Parathyroid adenoma (tissue), 2 donors: ENCODE results near the gene ZBTB39.

ENCODE experiments used
- H2AFZ ChIP-seq: fragments of 300-600 bp; sonication (generic); one replicate; pipeline ENCODE4 v1.7.0; 2017; ENCODE audit warnings: antibody characterized with exemption, mild to moderate bottlenecking
- H3K27ac ChIP-seq: fragments of 300-600 bp; sonication (generic); one replicate; pipeline ENCODE4 v1.7.0; 2017
- H3K27me3 ChIP-seq: fragments of 300-600 bp; sonication (generic); one replicate; pipeline ENCODE4 v1.7.0; 2017; ENCODE audit warnings: low read length; ENCODE audit not compliant: control insufficient read depth, insufficient read depth
- H3K36me3 ChIP-seq: fragments of 300-600 bp; sonication (generic); one replicate; pipeline ENCODE4 v1.7.0; 2017; ENCODE audit warnings: low read length; ENCODE audit not compliant: control insufficient read depth, insufficient read depth
- H3K4me1 ChIP-seq: fragments of 300-600 bp; sonication (generic); one replicate; pipeline ENCODE4 v1.7.0; 2017; ENCODE audit warnings: control low read depth
- H3K4me2 ChIP-seq: fragments of 300-600 bp; sonication (generic); one replicate; pipeline ENCODE4 v1.7.0; 2017; ENCODE audit warnings: low read length
- H3K4me3 ChIP-seq: fragments of 300-600 bp; sonication (generic); one replicate; pipeline ENCODE4 v1.7.0; 2017; ENCODE audit warnings: low read depth, low read length
- H3K79me2 ChIP-seq: fragments of 300-600 bp; sonication (generic); one replicate; pipeline ENCODE4 v1.7.0; 2017; ENCODE audit warnings: control low read depth
- H3K9ac ChIP-seq: fragments of 300-600 bp; sonication (generic); one replicate; pipeline ENCODE4 v1.7.0; 2017; ENCODE audit warnings: mild to moderate bottlenecking
- H3K9me3 ChIP-seq: fragments of 300-600 bp; sonication (generic); one replicate; pipeline ENCODE4 v1.7.0; 2017; ENCODE audit warnings: low read length; ENCODE audit not compliant: control insufficient read depth
- TF ChIP-seq, protein P1 (sequence below): fragments of 300-600 bp; sonication (generic); IDR thresholded peaks from one replicate; pipeline ENCODE4 v1.7.0; 2017; ENCODE audit warnings: antibody characterized with exemption, mild to moderate bottlenecking
- donor health status: primary hyperparathyroidism.

ZBTB39 gene

DNA sequence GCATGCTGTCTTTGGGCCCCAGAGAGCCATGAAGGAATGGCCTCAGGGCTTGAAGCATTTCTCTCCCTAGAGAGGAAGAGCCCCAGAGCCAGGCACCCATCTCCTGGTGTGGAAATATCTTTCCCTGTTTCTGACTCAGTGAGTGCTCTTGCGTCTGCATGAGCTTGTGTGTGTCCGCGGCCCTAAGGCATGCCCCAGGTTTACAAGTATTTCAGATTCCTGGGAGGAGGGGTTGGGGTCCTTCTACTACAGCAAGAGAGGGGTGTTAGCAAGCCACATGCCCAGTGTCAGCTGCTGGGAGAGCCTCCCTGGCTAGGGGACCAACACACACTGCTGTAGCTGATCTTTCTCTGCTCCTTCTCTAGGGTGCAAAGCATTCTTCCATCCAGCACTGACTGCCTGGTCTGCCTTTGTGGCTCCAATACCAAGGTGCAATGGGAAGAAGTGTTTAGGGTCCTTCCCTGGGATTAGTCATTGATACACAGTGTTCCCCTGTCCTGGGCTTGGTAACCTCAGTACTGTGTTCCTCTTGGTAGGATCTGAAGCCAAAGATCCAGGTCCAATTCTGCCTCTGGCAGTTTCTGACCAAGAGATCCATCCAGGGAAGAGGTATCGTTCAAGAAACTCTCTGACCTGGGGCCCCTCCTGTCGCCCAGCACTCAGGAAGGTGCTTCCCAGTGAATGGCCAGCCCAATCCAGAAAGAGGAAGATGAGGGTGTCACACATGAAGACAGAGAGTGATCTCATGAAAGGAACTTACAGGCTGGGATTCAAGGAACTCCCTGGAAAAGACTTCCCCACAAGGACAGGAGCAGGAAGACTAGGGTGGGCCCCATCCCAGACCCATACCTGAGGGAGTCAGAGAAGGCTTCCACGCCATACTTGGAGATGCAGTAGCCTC, 52.0 kb downstream of the ZBTB39 start:
- TF ChIP-seq, protein P1, sequence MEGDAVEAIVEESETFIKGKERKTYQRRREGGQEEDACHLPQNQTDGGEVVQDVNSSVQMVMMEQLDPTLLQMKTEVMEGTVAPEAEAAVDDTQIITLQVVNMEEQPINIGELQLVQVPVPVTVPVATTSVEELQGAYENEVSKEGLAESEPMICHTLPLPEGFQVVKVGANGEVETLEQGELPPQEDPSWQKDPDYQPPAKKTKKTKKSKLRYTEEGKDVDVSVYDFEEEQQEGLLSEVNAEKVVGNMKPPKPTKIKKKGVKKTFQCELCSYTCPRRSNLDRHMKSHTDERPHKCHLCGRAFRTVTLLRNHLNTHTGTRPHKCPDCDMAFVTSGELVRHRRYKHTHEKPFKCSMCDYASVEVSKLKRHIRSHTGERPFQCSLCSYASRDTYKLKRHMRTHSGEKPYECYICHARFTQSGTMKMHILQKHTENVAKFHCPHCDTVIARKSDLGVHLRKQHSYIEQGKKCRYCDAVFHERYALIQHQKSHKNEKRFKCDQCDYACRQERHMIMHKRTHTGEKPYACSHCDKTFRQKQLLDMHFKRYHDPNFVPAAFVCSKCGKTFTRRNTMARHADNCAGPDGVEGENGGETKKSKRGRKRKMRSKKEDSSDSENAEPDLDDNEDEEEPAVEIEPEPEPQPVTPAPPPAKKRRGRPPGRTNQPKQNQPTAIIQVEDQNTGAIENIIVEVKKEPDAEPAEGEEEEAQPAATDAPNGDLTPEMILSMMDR: no peak
- no peak overlapping the region for H3K9ac ChIP-seq
- no peak overlapping the region for H2AFZ ChIP-seq
- no peaks in the 10 kb centered on the region for H3K27me3 ChIP-seq
- no peaks in the 10 kb centered on the region for H3K4me1 ChIP-seq
- H3K27ac ChIP-seq: no peak overlapping the region
- H3K36me3 ChIP-seq: no peaks in the 10 kb centered on the region
- H3K4me3 ChIP-seq: no peak overlapping the region
- H3K9me3 ChIP-seq: no peaks in the 10 kb centered on the region
- H3K79me2 ChIP-seq: no peaks in the 10 kb centered on the region
- no peak overlapping the region for H3K4me2 ChIP-seq

DNA sequence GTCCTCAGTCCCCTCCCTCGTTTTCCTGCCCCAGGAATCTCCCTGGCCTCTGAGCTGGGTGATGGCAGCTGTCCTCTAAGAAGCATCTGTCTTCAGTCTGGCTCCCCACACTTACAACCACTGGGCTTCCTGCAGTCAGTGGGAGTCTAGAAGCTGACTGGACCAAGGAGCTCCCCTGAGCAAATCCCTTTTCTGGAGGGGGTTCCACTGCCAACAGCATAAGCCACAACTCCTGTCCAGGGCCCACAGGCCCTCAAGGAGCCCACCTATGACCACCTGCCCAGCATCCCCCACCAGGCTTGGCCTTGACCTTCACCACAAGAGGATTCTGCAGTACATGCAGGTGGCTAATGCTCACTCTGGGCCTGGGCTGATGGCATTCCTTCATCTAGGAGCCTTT, 53.0 kb downstream of the ZBTB39 start:
- Histone ChIP-seq H2AFZ (no peak overlapping the region), H3K9ac (no peak overlapping the region), H3K27me3 (no peaks in the 10 kb centered on the region), H3K27ac (no peak overlapping the region), H3K4me2 (no peak overlapping the region), H3K79me2 (no peaks in the 10 kb centered on the region), H3K4me3 (no peak overlapping the region), H3K36me3 (no peaks in the 10 kb centered on the region), H3K4me1 (no peaks in the 10 kb centered on the region), H3K9me3 (no peaks in the 10 kb centered on the region)
- TF ChIP-seq, protein P1: no peak

DNA sequence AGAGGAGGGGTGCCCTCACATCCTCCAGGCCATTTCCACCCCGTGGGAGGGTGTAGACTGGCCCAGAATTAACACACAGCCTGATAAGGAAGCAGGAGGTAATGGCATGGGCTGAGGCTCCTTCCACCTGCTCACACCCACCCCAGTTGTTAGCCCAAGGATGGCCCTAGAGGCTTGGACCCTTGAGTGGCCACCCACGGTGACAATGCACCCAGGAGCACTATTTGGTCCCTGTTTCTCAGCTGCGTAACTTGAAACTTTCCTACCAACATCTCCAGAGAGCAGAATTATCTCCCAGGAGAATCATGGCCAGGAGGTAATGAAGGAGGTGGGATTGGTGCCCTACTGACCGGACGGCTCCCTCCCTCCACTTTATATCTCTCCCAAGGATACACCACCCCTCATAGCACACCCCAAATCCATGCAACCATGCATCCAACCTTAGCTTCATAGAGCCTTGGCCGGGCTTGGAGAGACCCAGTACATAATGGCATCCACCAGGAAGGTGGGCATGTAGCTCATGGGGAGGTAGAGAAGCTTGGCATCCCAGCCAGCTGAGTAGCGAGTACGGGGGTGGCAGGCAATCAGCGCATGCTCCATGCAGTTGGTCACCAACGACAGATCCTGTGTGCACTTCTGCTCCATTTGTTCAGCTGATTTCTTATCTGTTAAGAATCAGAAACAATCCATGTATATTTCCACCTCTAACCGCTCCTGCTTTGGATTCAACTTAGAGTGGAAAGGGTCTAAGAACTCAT, 54.6 kb downstream of the ZBTB39 start:
- Histone ChIP-seq H3K36me3 (no peaks in the 10 kb centered on the region), H3K9ac (no peak overlapping the region)

DNA sequence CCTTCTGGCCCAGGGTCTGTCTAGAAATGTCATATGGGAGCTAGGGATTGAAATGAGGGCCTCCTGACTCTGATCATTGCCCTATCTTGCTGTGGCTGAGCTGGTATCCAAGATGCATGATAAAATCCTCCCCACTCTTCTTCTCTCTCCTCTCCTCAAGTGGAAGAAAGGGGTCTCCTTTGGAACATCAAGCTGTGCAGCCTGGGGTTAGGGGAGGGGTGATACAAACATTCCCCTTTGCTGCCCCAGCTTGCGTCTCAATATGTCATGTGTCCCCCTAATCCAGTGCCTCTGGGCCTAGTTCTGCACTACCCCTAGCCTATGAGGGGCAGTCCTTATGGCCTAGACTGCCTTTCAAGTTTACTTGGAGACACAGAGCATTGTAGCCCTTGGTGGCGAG, 57.5 kb downstream of the ZBTB39 start:
- Histone ChIP-seq H3K4me1 (no peaks in the 10 kb centered on the region), H2AFZ (no peak overlapping the region), H3K27ac (no peak overlapping the region), H3K9me3 (no peaks in the 10 kb centered on the region), H3K36me3 (no peaks in the 10 kb centered on the region), H3K9ac (no peak overlapping the region), H3K4me2 (no peak overlapping the region), H3K27me3 (no peaks in the 10 kb centered on the region), H3K79me2 (no peaks in the 10 kb centered on the region), H3K4me3 (no peak overlapping the region)
- TF ChIP-seq, protein P1: no peak

More for the DNA sequence above, 54.6 kb downstream of the ZBTB39 start:
- no peaks in the 10 kb centered on the region for H3K9me3 ChIP-seq
- TF ChIP-seq, protein P1: no peak
- no peak overlapping the region for H3K27ac ChIP-seq
- H3K4me3 ChIP-seq: no peak overlapping the region
- H3K4me1 ChIP-seq: no peaks in the 10 kb centered on the region
- H3K27me3 ChIP-seq: no peaks in the 10 kb centered on the region
- no peak overlapping the region for H3K4me2 ChIP-seq
- no peak overlapping the region for H2AFZ ChIP-seq
- no peaks in the 10 kb centered on the region for H3K79me2 ChIP-seq
